Lower leg skin (tissue), 4 donors: ENCODE measurements around the gene CHAC1. TPM values are rescaled to one million over a fixed set of nuclear protein-coding genes. Genes with fewer than 3 reads are reported as not detected.
A peak's percentile ranks its signal among the peaks of the same experiment; 100 is the strongest.

Experiments used
- DNase-seq, 2 donors: peaks; one replicate each; pipeline ENCODE4 v3.0.0-alpha.2; 2019; ENCODE audit warnings: low spot score in 2 of 2
- H3K4me3 ChIP-seq: fragments of 200-600 bp; sonication (generic); 2 replicates; pipeline ENCODE4 v1.5.1; 2017; ENCODE audit warnings: mild to moderate bottlenecking, low read depth; ENCODE audit not compliant: poor library complexity, severe bottlenecking
- CTCF ChIP-seq, 3 donors: fragments of 450-650 bp; IDR thresholded peaks; one replicate each; pipeline ENCODE4 v1.5.1; 2016; ENCODE audit warnings: antibody characterized with exemption in 3 of 3, mild to moderate bottlenecking in 3 of 3, moderate library complexity in 2 of 3
- POLR2A ChIP-seq, 2 donors: fragments of 450-650 bp; IDR thresholded peaks; one replicate each; pipeline ENCODE4 v1.6.1; 2016 to 2017; ENCODE audit warnings: antibody characterized with exemption in 2 of 2, mild to moderate bottlenecking in 1 of 2, moderate library complexity in 1 of 2
- whole genome bisulfite sequencing, 2 donors: methylation state at CpG; one replicate each; pipeline ENCODE4 v1.1.5; 2018; 5-methylcytosine and 5-hydroxymethylcytosine counted together
- intact Hi-C: fragments of 100-400 bp; cut with DNase I; formaldehyde crosslinking; loops from one replicate; pipeline ENCODE4 v1.15.0; 2023; ENCODE audit warnings: low total_unique reads
- total RNA-seq, 4 donors: library from RNA; depleted of rRNA; stranded (reverse); fragments of >200 nt; gene quantifications; one replicate each; pipeline ENCODE4 v1.1.0, GENCODE V29; 2016

CHAC1 gene
- total RNA-seq, 4 donors from 2014 or later: 0.81 to 13.6 (median 4.4) TPM; not detected in 1

- intact Hi-C loops: loop anchor here (10.0 kb wide), 1 partner anchor 78 kb away; no protein-coding TSS in a partner anchor
- no peak for TF ChIP-seq POLR2A (IDR thresholded peaks at IDR 0.05)
- TF ChIP-seq CTCF (IDR thresholded peaks at IDR 0.05): no peak
- no peak overlapping the region for H3K4me3 ChIP-seq
- 79 to 87% methylated on average over 15 of the region's 15 CpGs for WGBS, 2 donors
- no peak for DNase-seq
Observed at GRCh38 chr15:40936709-40937666, 16.3 kb upstream of the CHAC1 start.

- no peak for DNase-seq
- H3K4me3 ChIP-seq: no peak overlapping the region
- 65 to 68% methylated on average over 19 of the region's 19 CpGs for whole genome bisulfite sequencing, 2 donors
- TF ChIP-seq CTCF (IDR thresholded peaks at IDR 0.05) (no peak), POLR2A (IDR thresholded peaks at IDR 0.05) (no peak)
- intact Hi-C loops: loop anchor here (10.0 kb wide), 1 partner anchor 77 kb away; no protein-coding TSS in a partner anchor
Observed at GRCh38 chr15:40937762-40938535, 15.3 kb upstream of the CHAC1 start.

- TF ChIP-seq CTCF (IDR thresholded peaks at IDR 0.05) (no peak), POLR2A (IDR thresholded peaks at IDR 0.05) (no peak)
- no peak for DNase-seq
- H3K4me3 ChIP-seq: no peak overlapping the region
- intact Hi-C loops: loop anchor here (10.0 kb wide), 1 partner anchor 76 kb away; no protein-coding TSS in a partner anchor
- 78 to 86% methylated on average over 4 to 6 of the region's 6 CpGs for WGBS, 2 donors
Observed at GRCh38 chr15:40938536-40938870, 14.8 kb upstream of the CHAC1 start.

GRCh38 chr15:40940296-40940801, 12.9 kb upstream of the CHAC1 start:
- intact Hi-C loops: no loop called here
- DNase-seq: no peak
- H3K4me3 ChIP-seq: no peak overlapping the region
- TF ChIP-seq CTCF (IDR thresholded peaks at IDR 0.05) (no peak), POLR2A (IDR thresholded peaks at IDR 0.05) (no peak)
- WGBS, 2 donors: 40 to 42% methylated on average over 15 of the region's 15 CpGs

GRCh38 chr15:40941068-40941527, 12.2 kb upstream of the CHAC1 start:
- TF ChIP-seq CTCF (IDR thresholded peaks at IDR 0.05) (no peak), POLR2A (IDR thresholded peaks at IDR 0.05) (no peak)
- WGBS, 2 donors: 13 to 23% methylated on average over 6 to 7 of the region's 7 CpGs
- DNase-seq: no peak
- intact Hi-C loops: no loop called here
- peak overlapping the region; percentile 32 for H3K4me3 ChIP-seq
